Right ventricle myocardium inferior (tissue), 1 donor: Measurements from ENCODE around the gene RRAD. TPM values are rescaled to one million over a fixed set of nuclear protein-coding genes. Genes with fewer than 3 reads are reported as not detected.
A peak's percentile ranks its signal among the peaks of the same experiment; 100 is the strongest.

Experiments used
- ATAC-seq: fragments of 200-7000 bp; cut with Tn5 transposase; one replicate; pipeline ENCODE4 v1.9.1; 2020; ENCODE audit warnings: mild to moderate bottlenecking, moderate library complexity
- DNase-seq: peaks from one replicate; pipeline ENCODE4 v3.0.0; 2021; ENCODE audit errors: missing footprints
- intact Hi-C: fragments of 100-400 bp; cut with DNase I; formaldehyde crosslinking; loops from one replicate; pipeline ENCODE4 v1.11.0; 2022
- total RNA-seq: library from RNA; stranded (reverse); fragmentation: NEBNext Ultra II Directional; extraction: Animal tissue kit (Norgen Biotek cat#: 25700); gene quantifications from one replicate; pipeline ENCODE4 v1.2.1, GENCODE V29; 2021
- donor health status: DM: no; HTN: yes; CAD: no; lungs with severe emphysema.

Gene RRAD
- total RNA-seq, 1 donor from 2014 or later: 84.3 TPM

DNA sequence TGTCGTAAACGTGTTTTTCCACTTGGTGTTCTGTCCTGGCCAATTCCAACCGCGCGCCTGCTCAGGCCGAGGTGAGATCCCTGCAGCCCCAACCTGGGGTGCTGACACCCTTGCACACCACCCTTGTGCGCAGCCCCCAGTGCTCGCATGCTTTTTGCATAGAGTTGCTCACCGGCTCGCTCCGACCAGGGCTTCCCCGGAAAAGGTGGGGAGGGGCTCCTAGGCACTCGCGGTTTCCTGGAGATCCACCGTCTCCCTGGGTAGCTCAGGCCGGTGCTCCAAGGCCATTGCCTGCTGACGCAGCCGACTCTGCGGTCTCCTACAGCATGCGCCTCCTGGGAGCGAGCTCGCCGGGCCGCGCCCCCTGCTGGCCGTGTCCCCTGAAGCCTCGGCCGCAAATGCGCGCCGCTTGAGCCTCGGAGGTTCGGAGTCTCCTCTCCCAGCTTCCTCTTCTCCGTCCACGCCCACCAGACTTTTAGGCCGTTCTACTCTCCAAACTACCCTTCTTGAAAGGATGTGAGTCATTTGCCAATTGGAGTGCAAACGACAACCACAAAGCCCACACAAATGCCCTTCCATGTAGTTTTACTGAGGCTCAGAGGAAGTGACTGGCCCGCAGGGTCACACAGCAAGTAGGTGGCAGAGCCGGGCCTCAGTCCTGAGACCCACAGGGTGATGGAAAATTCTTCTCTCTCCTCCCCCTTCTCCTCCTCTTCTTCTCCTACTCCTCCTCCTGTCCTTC is 52.2 kb downstream of the RRAD start:
- intact Hi-C loops: loop anchor here (5.0 kb wide), 2 partner anchors 121 to 211 kb away; partner anchors contain the start of gene DYNC1LI2
- DNase-seq: peak; percentile 96

DNA sequence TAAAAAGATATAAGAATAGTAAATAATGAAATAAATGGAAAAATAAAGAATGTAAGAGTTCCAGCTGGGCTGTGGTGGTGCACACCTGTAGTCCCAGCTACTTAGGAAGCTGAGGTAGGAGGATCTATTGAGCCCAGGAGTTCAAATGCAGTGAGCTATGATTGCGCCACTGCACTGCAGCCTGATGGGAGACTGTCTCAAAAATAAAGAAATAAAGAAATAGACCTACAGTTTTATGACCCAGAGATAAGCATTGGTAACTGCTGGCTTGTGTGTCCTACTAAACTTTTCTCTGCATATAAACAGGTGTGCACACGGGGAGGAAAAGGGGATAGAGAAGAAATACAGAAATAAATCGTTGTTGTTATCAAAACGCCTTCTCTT is 52.8 kb downstream of the RRAD start:
- DNase-seq: no peak
- ATAC-seq: no peak
- intact Hi-C loops: loop anchor here (5.0 kb wide), 2 partner anchors 120 to 210 kb away; partner anchors contain the start of gene DYNC1LI2

More for the DNA sequence above, 52.2 kb downstream of the RRAD start:
- ATAC-seq: peak; percentile 97

DNA sequence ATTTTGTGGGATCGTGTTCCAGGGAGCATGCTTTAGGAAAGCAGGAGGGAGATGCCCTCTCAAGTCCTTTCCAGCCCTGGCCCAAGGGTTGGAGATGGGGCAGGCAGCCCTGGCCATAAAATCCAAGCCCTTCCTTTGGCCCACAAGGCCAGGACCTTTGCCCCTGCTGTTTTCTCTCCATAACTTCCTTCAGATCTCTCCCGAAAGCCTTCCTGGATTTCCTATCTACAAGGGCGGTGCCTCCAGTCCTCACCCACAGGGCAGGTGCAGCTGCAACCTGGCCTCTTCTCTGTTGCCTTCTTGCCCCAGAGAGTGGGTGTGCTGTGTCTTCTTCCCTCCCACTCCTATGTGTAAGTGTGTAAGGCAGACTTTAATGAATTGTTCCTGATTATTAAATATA is 53.5 kb downstream of the RRAD start:
- ATAC-seq (no peak), DNase-seq (no peak)
- intact Hi-C loops: loop anchor here (5.0 kb wide), 2 partner anchors 120 to 210 kb away; partner anchors contain the start of gene DYNC1LI2

Other genes starting within 250 kb of the RRAD start
- gene CMTM4, start 228.8 kb downstream of the RRAD start, total RNA-seq: 10.9 TPM
- 76.6 TPM for gene DYNC1LI2, start 173.9 kb downstream of the RRAD start, total RNA-seq
- not detected for gene TERB1, start 124.0 kb downstream of the RRAD start, total RNA-seq
- gene NAE1, start 94.6 kb downstream of the RRAD start, total RNA-seq: 32.4 TPM
- not detected for gene CA7, start 81.1 kb downstream of the RRAD start, total RNA-seq
- 3.1 TPM for gene PDP2, start 45.0 kb downstream of the RRAD start, total RNA-seq
- gene CDH16, start 6.7 kb downstream of the RRAD start, total RNA-seq: 0.16 TPM
- 127 TPM for gene CIAO2B, start 8.9 kb upstream of the RRAD start, total RNA-seq
- gene CES2, start 10.0 kb upstream of the RRAD start, total RNA-seq: 126 TPM
- 0.78 TPM for gene CES3, start 35.7 kb upstream of the RRAD start, total RNA-seq
- 4.6 TPM for gene CES4A, start 63.1 kb upstream of the RRAD start, total RNA-seq
- 22.0 TPM for gene CBFB, start 103.6 kb upstream of the RRAD start, total RNA-seq
- 10.8 TPM for gene PHAF1, start 184.4 kb upstream of the RRAD start, total RNA-seq
- gene B3GNT9, start 225.5 kb upstream of the RRAD start, total RNA-seq: 9.3 TPM
- 8.2 TPM for gene TRADD, start 234.4 kb upstream of the RRAD start, total RNA-seq
- 10.8 TPM for gene FBXL8, start 234.4 kb upstream of the RRAD start, total RNA-seq
- gene HSF4, start 239.2 kb upstream of the RRAD start, total RNA-seq: 49.9 TPM
- 109 TPM for gene NOL3, start 245.0 kb upstream of the RRAD start, total RNA-seq